ENCODE measurements around the gene SAMD13. TPM values are rescaled to one million over a fixed set of nuclear protein-coding genes. Genes with fewer than 3 reads are reported as not detected.
A peak's percentile ranks its signal among the peaks of the same experiment; 100 is the strongest.

Gene SAMD13
- total RNA-seq, 4 donors from 2014 or later: 0.77 to 5.7 (median 1.8) TPM; not detected in 1

DNA sequence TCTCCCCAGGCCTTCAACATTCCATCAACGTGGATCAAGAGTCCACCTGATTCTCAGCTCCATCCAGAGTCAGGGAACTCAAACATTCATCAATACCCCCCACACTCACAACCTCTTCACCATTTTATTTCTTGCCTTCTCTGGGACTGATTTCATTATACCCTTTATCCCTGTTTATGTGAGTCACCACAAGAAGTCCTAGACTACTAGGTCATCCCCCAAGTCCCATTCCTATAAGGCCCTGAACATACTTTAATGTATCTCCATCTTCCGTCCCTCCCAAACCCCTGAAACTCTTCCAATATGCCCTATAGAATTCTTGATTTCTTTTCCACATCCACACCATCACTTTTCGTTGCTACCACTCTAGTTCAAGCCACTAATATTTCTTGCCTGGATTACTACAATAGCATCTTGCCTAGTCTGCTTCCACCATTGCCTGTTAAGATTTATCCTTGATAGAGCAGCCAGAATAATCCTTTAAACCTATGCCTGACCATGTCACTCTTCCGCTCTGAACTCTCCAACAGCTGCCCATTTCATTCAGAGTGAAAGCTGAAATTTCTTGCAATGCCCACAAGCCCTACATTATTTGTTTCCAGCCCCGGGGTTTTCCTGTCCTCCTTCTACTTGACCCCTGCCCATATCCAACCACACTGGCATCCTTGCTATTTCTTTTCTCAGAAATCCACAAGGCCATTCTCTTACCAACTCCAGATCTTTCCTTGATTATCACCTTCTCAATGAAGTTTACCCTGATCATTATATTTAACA lies 9.4 kb upstream of the SAMD13 start:
- TF ChIP-seq POLR2A (IDR thresholded peaks at IDR 0.05): no peak
- intact Hi-C loops (cut with DNase I; ENCODE audit: low total_unique reads): no loop called here
- Histone ChIP-seq H3K27ac (no peak overlapping the region), H3K36me3 (no peaks in the 10 kb centered on the region), H3K27me3 (no peaks in the 10 kb centered on the region), H3K4me3 (no peak overlapping the region), H3K4me1 (no peaks in the 10 kb centered on the region), H3K9me3 (no peaks in the 10 kb centered on the region)
- DNase-seq: no peak

DNA sequence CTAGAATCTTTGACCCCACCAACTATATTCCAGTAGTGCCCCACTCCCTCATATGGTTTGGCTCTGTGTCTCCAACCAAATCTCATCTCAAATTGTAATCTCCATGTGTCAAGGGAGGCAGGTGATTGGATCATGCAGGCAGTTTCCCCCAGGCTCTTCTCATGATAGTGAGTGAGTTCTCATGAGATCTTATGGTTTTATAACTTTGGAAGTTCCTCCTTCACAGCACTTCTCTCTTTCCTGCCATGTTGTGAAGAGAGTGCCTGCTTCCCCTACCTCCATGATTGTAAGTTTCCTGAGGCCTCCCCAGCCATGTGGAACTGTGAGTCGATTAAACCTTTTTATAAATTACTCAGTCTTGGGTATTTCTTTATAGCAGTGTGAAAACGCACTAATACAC lies 7.7 kb upstream of the SAMD13 start:
- Histone ChIP-seq H3K27ac (no peak overlapping the region), H3K36me3 (no peaks in the 10 kb centered on the region), H3K9me3 (no peaks in the 10 kb centered on the region), H3K27me3 (no peaks in the 10 kb centered on the region), H3K4me1 (no peaks in the 10 kb centered on the region), H3K4me3 (no peak overlapping the region)
- no peak for DNase-seq
- intact Hi-C loops (cut with DNase I; ENCODE audit: low total_unique reads): no loop called here
- TF ChIP-seq POLR2A (IDR thresholded peaks at IDR 0.05): no peak

DNA sequence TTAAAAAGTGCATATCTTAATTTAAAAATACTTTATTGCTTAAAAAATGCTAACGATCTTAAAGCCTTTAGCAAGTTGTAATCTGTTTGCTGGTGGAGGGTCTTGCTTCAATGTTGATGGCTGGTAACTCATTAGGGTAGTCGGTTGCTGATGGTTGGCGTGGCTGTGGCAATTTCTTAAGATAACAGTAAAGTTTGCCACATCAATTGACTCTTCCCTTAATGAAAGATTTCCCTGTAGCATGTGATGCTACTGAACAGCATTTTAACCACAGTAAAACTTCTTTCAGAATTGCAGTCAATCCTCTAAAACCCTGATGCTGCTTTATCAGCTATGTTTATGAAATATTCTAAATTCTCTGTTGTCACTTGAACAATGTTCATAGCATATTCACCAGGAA lies 6.8 kb upstream of the SAMD13 start:
- Histone ChIP-seq H3K9me3 (no peaks in the 10 kb centered on the region), H3K36me3 (no peaks in the 10 kb centered on the region), H3K27ac (no peak overlapping the region), H3K4me3 (no peak overlapping the region), H3K27me3 (no peaks in the 10 kb centered on the region), H3K4me1 (no peaks in the 10 kb centered on the region)
- intact Hi-C loops (cut with DNase I; ENCODE audit: low total_unique reads): no loop called here
- no peak for DNase-seq
- TF ChIP-seq, protein P1, sequence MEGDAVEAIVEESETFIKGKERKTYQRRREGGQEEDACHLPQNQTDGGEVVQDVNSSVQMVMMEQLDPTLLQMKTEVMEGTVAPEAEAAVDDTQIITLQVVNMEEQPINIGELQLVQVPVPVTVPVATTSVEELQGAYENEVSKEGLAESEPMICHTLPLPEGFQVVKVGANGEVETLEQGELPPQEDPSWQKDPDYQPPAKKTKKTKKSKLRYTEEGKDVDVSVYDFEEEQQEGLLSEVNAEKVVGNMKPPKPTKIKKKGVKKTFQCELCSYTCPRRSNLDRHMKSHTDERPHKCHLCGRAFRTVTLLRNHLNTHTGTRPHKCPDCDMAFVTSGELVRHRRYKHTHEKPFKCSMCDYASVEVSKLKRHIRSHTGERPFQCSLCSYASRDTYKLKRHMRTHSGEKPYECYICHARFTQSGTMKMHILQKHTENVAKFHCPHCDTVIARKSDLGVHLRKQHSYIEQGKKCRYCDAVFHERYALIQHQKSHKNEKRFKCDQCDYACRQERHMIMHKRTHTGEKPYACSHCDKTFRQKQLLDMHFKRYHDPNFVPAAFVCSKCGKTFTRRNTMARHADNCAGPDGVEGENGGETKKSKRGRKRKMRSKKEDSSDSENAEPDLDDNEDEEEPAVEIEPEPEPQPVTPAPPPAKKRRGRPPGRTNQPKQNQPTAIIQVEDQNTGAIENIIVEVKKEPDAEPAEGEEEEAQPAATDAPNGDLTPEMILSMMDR (IDR thresholded peaks at IDR 0.05): no peak
- TF ChIP-seq POLR2A (IDR thresholded peaks at IDR 0.05): no peak

DNA sequence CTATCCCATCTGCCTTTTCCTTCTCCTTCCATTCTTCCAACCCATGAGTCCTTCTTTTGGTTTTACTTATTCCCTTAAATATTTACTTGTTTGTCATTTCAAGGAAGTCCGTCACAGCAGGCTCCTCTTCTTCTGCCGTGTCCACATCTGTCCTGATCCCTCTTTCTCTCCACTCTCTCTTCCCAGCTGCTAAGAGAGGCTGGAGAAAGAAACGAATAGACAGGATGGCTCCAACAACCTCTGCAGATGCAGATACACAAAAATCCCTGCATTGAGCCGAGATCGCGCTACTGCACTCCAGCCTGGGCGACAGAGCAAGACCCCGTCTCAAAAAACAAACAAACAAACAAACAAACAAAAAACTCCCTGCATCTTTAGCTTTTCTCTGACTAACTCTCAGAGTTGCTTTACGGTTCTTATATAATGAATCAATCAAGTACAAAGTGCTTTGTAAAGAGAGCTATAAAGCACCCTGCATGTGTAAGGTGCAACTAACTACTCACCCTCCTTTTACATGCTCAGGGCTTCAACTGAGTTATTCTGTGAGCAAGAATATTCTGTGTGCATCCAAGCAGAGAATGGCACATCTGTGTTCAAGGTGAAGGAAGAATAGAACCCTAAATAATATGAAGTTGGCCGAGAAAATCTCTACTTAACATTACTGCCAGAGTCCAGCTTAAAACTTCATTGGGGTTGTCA lies 3.8 kb upstream of the SAMD13 start:
- no peaks in the 10 kb centered on the region for H3K27me3 ChIP-seq
- intact Hi-C loops (cut with DNase I; ENCODE audit: low total_unique reads): no loop called here

DNA sequence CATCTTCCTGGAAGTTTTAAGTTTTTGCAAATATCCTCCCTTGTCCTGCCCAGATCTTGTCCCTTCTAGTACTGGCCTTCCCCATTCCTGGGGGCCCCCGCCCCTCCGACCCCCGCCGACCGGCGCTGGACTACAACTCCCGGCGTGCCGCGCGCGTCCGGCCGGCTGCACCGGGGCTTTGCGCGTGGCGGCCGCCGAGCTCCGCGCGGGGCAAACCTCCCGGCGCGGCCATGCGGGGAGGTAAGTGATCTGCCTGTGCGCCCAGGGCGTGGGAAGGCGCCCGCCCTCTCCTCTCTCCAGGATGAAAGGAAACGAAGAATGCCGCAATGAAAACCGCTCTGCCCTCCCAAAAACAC lies 3.2 kb upstream of the SAMD13 start:
- H3K9me3 ChIP-seq: no peaks in the 10 kb centered on the region
- peak; percentile 34 to 48 for DNase-seq
- peak overlapping the region; percentile 82 to 90 for H3K27ac ChIP-seq
- H3K36me3 ChIP-seq: no peaks in the 10 kb centered on the region
- peak overlapping the region; percentile 64 to 73 for H3K4me3 ChIP-seq
- TF ChIP-seq, protein P1 (IDR thresholded peaks at IDR 0.05): peak in 1 of 4 experiments; percentile 14
- peak; percentile 64 to 72 for TF ChIP-seq POLR2A (IDR thresholded peaks at IDR 0.05)
- H3K27me3 ChIP-seq: no peaks in the 10 kb centered on the region
- intact Hi-C loops (cut with DNase I; ENCODE audit: low total_unique reads): no loop called here
- no peaks in the 10 kb centered on the region for H3K4me1 ChIP-seq

More for the DNA sequence above, 3.8 kb upstream of the SAMD13 start:
- H3K4me3 ChIP-seq: no peak overlapping the region
- H3K36me3 ChIP-seq: no peaks in the 10 kb centered on the region
- H3K4me1 ChIP-seq: no peaks in the 10 kb centered on the region
- DNase-seq: no peak
- H3K27ac ChIP-seq: peak overlapping the region; percentile 82 to 90
- H3K9me3 ChIP-seq: no peaks in the 10 kb centered on the region
- TF ChIP-seq, protein P1 (IDR thresholded peaks at IDR 0.05): no peak
- no peak for TF ChIP-seq POLR2A (IDR thresholded peaks at IDR 0.05)
